ENCODE measurements around the gene DCAF4.

Gene DCAF4

DNA sequence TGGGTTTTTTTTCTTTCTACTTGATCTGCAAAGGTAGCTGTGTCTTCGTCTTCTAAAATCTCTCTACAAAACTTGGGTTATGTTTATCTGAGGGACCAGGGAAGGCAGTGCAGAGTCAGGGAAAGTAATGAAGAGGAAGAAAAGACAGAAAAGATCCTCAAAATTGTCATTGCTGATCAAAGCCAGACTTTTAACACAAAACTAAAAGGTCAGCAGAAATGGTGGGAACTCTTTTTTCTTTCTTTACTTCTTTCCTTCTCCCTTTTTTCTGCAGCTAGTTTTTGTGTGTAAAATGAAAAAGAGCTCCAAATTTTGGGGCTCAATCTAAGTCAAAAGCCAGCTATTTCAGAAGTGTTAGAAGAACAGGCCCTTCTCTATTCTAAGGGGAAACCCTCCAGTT, 44.2 kb upstream of the DCAF4 start:
- TF ChIP-seq, protein P1, sequence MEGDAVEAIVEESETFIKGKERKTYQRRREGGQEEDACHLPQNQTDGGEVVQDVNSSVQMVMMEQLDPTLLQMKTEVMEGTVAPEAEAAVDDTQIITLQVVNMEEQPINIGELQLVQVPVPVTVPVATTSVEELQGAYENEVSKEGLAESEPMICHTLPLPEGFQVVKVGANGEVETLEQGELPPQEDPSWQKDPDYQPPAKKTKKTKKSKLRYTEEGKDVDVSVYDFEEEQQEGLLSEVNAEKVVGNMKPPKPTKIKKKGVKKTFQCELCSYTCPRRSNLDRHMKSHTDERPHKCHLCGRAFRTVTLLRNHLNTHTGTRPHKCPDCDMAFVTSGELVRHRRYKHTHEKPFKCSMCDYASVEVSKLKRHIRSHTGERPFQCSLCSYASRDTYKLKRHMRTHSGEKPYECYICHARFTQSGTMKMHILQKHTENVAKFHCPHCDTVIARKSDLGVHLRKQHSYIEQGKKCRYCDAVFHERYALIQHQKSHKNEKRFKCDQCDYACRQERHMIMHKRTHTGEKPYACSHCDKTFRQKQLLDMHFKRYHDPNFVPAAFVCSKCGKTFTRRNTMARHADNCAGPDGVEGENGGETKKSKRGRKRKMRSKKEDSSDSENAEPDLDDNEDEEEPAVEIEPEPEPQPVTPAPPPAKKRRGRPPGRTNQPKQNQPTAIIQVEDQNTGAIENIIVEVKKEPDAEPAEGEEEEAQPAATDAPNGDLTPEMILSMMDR (IDR thresholded peaks at IDR 0.05; ENCODE audit: borderline replicate concordance, insufficient read depth, low read depth, low read length), result no peak
- no peak overlapping the region for H3K4me3 ChIP-seq (ENCODE audit: low read depth, low read length)

GRCh38 chr14:72882463-72882862, 43.8 kb upstream of the DCAF4 start:
- TF ChIP-seq, protein P1 (IDR thresholded peaks at IDR 0.05; ENCODE audit: borderline replicate concordance, insufficient read depth, low read depth, low read length), result no peak
- H3K4me3 ChIP-seq (ENCODE audit: low read depth, low read length), result no peak overlapping the region

GRCh38 chr14:72883109-72883508, 43.2 kb upstream of the DCAF4 start:
- H3K4me3 ChIP-seq (ENCODE audit: low read depth, low read length), result no peak overlapping the region
- TF ChIP-seq, protein P1 (IDR thresholded peaks at IDR 0.05; ENCODE audit: borderline replicate concordance, insufficient read depth, low read depth, low read length), result no peak

DNA sequence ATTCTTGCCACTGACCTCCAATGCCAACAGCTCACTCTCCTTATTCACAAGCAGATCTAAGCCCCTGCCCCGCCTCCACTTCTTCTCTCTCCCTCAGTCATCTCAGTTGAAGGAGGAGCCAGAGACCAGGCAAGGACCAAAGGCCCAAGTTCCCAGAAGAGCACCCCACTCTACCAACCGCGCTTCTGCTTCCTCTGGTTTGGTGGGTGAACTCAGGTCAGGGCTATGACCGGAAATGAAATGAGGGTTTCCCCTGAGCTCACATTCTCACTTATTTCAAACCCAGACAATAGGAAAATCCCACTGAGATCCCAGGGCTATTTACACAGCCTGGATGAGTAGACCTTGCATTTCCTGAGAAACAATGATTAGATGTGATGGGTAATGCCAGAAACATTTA, 42.3 kb upstream of the DCAF4 start:
- TF ChIP-seq, protein P1 (IDR thresholded peaks at IDR 0.05; ENCODE audit: borderline replicate concordance, insufficient read depth, low read depth, low read length), result no peak
- H3K4me3 ChIP-seq (ENCODE audit: low read depth, low read length), result no peak overlapping the region

DNA sequence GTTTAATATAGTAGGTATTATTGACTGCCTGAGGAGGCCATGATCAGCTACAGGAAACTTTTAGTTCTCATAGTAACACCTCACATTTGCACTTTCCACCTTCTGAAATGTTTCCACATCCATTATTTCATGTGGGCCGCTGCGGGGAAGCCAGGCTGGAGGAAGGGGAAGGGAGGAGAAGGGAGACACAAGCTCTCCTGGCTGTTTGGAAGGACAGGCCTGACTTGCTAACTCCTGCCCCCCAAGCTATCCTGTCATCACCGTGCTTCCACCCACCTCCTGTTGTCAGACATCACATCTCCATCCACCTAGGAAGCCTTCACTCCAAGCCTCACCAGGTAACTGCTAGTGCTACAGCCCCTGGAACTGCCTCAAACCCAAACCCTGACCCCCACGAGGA, 41.9 kb upstream of the DCAF4 start:
- TF ChIP-seq, protein P1 (IDR thresholded peaks at IDR 0.05; ENCODE audit: borderline replicate concordance, insufficient read depth, low read depth, low read length), result no peak
- no peak overlapping the region for H3K4me3 ChIP-seq (ENCODE audit: low read depth, low read length)

GRCh38 chr14:72887514-72887913, 38.8 kb upstream of the DCAF4 start:
- TF ChIP-seq, protein P1 (IDR thresholded peaks at IDR 0.05; ENCODE audit: borderline replicate concordance, insufficient read depth, low read depth, low read length), result no peak
- no peak overlapping the region for H3K4me3 ChIP-seq (ENCODE audit: low read depth, low read length)

DNA sequence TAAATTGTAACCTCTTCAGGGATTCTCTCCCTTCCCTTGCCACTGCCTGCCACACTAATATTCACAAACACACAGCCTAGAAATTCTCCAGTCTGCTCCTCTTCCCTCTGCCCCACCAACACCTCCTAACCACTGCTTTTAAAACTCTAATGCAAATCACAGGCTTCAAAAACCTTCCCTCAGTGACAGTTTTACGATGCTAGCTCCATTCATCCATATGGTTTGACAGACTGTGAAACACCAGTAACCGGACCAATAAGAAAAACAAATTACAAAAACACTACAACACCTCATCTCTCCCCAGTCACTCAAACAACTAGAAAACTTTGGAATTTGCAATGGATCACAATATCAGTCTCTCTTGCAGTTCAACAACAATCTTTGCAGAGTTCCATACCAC, 38.1 kb upstream of the DCAF4 start:
- TF ChIP-seq, protein P1 (IDR thresholded peaks at IDR 0.05; ENCODE audit: borderline replicate concordance, insufficient read depth, low read depth, low read length), result no peak
- no peak overlapping the region for H3K4me3 ChIP-seq (ENCODE audit: low read depth, low read length)

Data from GM12875 (cell line).